CD4-positive, alpha-beta T cell treated with Interleukin-21 for 1 hour (primary cell): ENCODE measurements around the gene SMAD6.
"Not testable (repeated sequence)": the region's sequence is repeated elsewhere in the genome, so short reads cannot be mapped to it uniquely, and the experiment has no call there.

Experiments
- DNase-seq: peaks from one replicate; pipeline ENCODE4 v3.0.0-alpha.2; 2020

The SMAD6 gene

GRCh38 chr15:66743703-66744536 lies 41.9 kb downstream of the SMAD6 start:
- DNase-seq, result no peak

GRCh38 chr15:66744610-66745279 lies 42.7 kb downstream of the SMAD6 start:
- DNase-seq, result no peak

GRCh38 chr15:66745530-66746230 lies 43.6 kb downstream of the SMAD6 start:
- no peak for DNase-seq

- DNase-seq, result no peak
Measured at GRCh38 chr15:66746231-66746605, 44.2 kb downstream of the SMAD6 start.

GRCh38 chr15:66747223-66747622 lies 45.2 kb downstream of the SMAD6 start:
- no peak for DNase-seq

- no peak for DNase-seq
Measured at GRCh38 chr15:66747886-66748707, 46.1 kb downstream of the SMAD6 start.

GRCh38 chr15:66748708-66749035 lies 46.6 kb downstream of the SMAD6 start:
- no peak for DNase-seq

GRCh38 chr15:66749841-66750575 lies 48.0 kb downstream of the SMAD6 start:
- DNase-seq, result no peak

GRCh38 chr15:66750609-66751008 lies 48.6 kb downstream of the SMAD6 start:
- DNase-seq, result no peak

- no peak for DNase-seq
Measured at GRCh38 chr15:66751579-66751978, 49.5 kb downstream of the SMAD6 start.

- DNase-seq, result no peak
Measured at GRCh38 chr15:66752078-66752477, 50.0 kb downstream of the SMAD6 start.

GRCh38 chr15:66753687-66754377 lies 51.8 kb downstream of the SMAD6 start:
- DNase-seq, result no peak

GRCh38 chr15:66754789-66755188 lies 52.8 kb downstream of the SMAD6 start:
- no peak for DNase-seq

- no peak for DNase-seq
Measured at GRCh38 chr15:66755298-66756068, 53.4 kb downstream of the SMAD6 start.

GRCh38 chr15:66756295-66756694 lies 54.3 kb downstream of the SMAD6 start:
- no peak for DNase-seq

GRCh38 chr15:66757030-66757429 lies 55.0 kb downstream of the SMAD6 start:
- no peak for DNase-seq

- no peak for DNase-seq
Measured at GRCh38 chr15:66757521-66757920, 55.5 kb downstream of the SMAD6 start.

GRCh38 chr15:66758217-66758616 lies 56.2 kb downstream of the SMAD6 start:
- DNase-seq, result not testable (repeated sequence)

- DNase-seq, result no peak
Measured at GRCh38 chr15:66758844-66759243, 56.8 kb downstream of the SMAD6 start.

GRCh38 chr15:66760097-66760967 lies 58.3 kb downstream of the SMAD6 start:
- DNase-seq, result no peak
